Stomach smooth muscle (tissue), 2 donors: Measurements from ENCODE around the gene KCNA5.

Experiments
- H3K27ac ChIP-seq: one replicate; pipeline ENCODE4 v1.7.0; 2013; ENCODE audit warnings: mild to moderate bottlenecking, low read length, inconsistent platforms
- H3K27me3 ChIP-seq, 2 donors: one replicate each; pipeline ENCODE4 v1.7.0; 2013; ENCODE audit warnings: low read length in 2 of 2; ENCODE audit not compliant: insufficient read depth in 2 of 2, control insufficient read depth in 1 of 2
- H3K36me3 ChIP-seq, 2 donors: one replicate each; pipeline ENCODE4 v1.7.0; 2013; ENCODE audit warnings: low read length in 2 of 2; ENCODE audit not compliant: control insufficient read depth in 2 of 2, insufficient read depth in 2 of 2
- H3K4me1 ChIP-seq: one replicate; pipeline ENCODE4 v1.7.0; 2013; ENCODE audit warnings: low read length; ENCODE audit not compliant: control insufficient read depth, insufficient read depth
- H3K4me3 ChIP-seq, 2 donors: one replicate each; pipeline ENCODE4 v1.7.0; 2013; ENCODE audit warnings: low read length in 2 of 2
- H3K9ac ChIP-seq, 2 donors: one replicate each; pipeline ENCODE4 v1.7.0; 2013; ENCODE audit warnings: low read length in 2 of 2, mild to moderate bottlenecking in 1 of 2
- H3K9me3 ChIP-seq, 2 donors: one replicate each; pipeline ENCODE4 v1.7.0; 2013; ENCODE audit warnings: low read length in 2 of 2; ENCODE audit not compliant: control insufficient read depth in 2 of 2
- donor health status: healthy.
- donor health status: Pancreatic carcinoma.

Gene KCNA5

DNA sequence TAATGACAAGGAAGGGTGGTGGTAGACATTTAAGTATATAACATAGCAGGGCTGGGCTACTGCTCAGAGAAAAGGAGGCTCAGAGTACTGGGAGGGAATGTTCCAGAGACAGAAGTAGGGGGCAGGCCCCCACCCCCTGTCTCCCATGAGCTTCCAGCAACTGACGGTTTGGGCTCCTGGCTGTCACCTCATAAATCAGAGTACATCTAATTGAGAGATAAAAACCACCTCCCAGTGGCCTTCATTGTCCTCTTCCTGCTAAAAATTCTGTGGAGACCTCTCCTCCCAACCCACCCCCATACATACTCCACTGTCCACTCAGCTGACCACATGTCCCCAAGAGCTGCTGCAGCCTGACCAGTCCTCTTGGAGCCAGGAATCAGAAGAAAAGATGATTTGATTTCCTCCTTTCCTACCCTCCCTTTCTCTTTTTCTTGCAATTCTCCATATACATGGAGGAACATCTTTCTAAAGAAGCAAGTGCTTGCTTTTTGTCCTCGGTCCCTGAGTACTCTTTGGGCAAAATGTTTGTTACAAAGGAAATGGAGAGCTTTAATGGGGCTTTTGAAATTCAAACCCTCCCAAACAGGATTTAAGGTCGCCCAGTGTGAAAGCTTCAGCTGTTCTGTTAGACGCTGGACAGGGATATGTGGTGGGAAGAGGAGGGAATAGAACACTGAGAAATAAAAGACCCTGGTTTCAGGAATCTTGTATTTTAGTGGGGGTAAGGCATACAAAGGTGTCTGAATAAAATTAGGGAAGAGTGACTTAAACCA lies 16.4 kb upstream of the KCNA5 start:
- Histone ChIP-seq H3K27me3 (no peaks in the 10 kb centered on the region), H3K4me1 (no peaks in the 10 kb centered on the region), H3K4me3 (no peak overlapping the region), H3K36me3 (peaks cover 3 to 4% of the 10 kb centered on the region in 2 donors), H3K9me3 (no peaks in the 10 kb centered on the region), H3K9ac (no peak overlapping the region), H3K27ac (no peak overlapping the region)

DNA sequence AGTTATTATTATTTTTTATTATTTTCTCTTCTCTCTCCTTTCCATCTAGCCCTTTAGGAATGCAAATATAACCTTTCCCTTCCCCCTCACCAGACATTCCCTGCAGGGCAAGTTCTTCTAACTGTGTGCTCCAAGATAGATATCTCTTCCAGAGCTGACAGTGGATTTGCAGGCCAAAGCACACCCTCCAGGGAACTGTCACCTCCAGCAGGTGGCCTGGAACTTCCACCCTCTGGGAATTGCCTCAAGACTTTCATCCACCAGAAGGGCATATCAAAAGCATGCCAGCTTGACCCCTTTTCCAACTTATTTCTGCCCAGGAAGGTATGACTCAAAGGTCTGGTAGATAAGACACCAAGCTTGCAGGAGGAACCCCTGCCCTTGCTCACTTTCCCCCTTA lies 13.6 kb upstream of the KCNA5 start:
- H3K27me3 ChIP-seq = no peaks in the 10 kb centered on the region
- no peaks in the 10 kb centered on the region for H3K9me3 ChIP-seq
- H3K9ac ChIP-seq = no peak overlapping the region
- H3K36me3 ChIP-seq = peaks cover 0 to 1% of the 10 kb centered on the region in 2 donors
- H3K4me3 ChIP-seq = no peak overlapping the region
- H3K27ac ChIP-seq = no peak overlapping the region
- H3K4me1 ChIP-seq = no peaks in the 10 kb centered on the region

DNA sequence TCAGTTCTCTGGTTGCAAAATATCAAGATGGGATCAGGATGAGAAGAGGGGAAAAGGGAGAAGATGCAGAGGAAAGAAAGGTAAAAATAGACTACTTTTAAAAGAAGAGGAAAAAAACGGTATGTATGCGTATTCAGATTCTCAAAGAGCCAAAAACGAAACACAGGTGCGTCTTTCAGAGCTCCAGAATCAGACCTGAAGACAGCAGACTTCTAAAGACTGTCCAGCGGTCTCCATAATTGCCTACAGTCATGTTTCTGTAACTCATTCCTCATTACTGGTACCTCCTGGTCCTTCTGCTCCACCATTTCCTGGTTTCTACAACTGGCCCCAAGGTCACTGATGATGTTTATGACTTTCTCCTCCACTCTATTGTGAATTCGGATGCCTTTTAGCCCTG lies 12.4 kb upstream of the KCNA5 start:
- H3K36me3 ChIP-seq = no peaks in the 10 kb centered on the region
- H3K9me3 ChIP-seq = no peaks in the 10 kb centered on the region
- no peaks in the 10 kb centered on the region for H3K27me3 ChIP-seq
- H3K9ac ChIP-seq = no peak overlapping the region
- H3K4me3 ChIP-seq = no peak overlapping the region
- no peaks in the 10 kb centered on the region for H3K4me1 ChIP-seq
- no peak overlapping the region for H3K27ac ChIP-seq

DNA sequence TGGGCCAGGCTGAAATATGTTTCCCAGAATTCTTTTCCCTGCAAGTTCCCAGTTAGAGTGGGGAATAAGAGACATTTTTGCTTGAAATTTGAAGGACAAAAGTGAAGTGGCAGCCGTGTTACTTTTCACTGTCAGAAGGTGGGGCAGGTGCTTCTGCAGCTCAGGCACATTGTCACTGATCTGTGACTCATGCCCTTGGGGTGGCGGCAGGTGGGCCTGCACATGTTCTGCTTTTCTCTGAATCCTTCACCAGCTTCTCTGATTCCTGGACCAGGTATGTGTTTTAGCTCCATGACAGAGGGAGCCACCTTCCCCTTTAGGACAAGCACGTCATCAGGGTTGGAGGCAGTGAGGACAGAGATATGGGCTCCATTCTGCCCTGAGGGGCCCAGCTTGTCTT lies 11.7 kb upstream of the KCNA5 start:
- no peak overlapping the region for H3K27ac ChIP-seq
- no peaks in the 10 kb centered on the region for H3K36me3 ChIP-seq
- H3K4me1 ChIP-seq = no peaks in the 10 kb centered on the region
- no peak overlapping the region for H3K4me3 ChIP-seq
- H3K9me3 ChIP-seq = no peaks in the 10 kb centered on the region
- H3K27me3 ChIP-seq = no peaks in the 10 kb centered on the region
- H3K9ac ChIP-seq = no peak overlapping the region

DNA sequence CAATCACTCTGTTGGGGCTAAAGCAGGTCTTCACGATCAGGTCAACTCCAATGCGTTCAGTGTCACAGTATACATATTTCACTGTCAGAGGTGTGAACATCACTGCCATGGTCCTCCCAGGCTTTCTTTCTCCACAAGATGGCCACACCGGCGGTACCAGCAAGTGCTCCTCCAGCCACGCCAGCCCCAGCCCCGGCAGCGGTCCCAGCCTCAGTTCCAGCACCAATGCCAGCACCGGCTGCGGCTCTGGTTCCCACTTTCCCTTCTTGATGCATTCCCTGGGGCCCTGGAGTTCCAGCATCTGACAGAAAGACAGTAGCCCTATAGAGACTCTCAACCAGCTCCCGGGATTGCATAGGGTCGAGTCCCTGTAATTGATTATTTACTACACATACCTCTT lies 10.9 kb upstream of the KCNA5 start:
- no peak overlapping the region for H3K4me3 ChIP-seq
- H3K9ac ChIP-seq = no peak overlapping the region
- H3K27ac ChIP-seq = no peak overlapping the region
- no peaks in the 10 kb centered on the region for H3K9me3 ChIP-seq
- no peaks in the 10 kb centered on the region for H3K27me3 ChIP-seq
- H3K4me1 ChIP-seq = no peaks in the 10 kb centered on the region
- H3K36me3 ChIP-seq = no peaks in the 10 kb centered on the region

DNA sequence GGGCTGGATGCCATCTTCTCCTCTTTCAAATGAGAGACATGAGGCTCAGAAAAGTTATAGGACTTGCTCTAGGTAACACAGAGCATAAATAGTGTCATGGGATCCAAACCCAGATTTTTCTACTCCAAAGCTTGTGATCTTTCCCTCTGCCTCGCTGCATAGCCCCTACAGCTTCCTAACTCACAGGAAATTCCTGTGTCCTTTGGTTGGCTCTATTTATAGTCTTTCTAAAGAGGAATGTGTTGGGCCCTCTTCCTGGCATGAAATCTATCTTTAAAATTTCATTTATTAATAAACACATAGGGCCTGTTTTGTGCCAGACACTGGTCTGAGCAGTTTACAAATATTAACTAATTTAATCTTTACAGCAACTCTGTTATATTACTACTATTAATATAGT lies 9.8 kb upstream of the KCNA5 start:
- Histone ChIP-seq H3K9me3 (no peaks in the 10 kb centered on the region), H3K27me3 (no peaks in the 10 kb centered on the region), H3K9ac (no peak overlapping the region), H3K4me3 (no peak overlapping the region), H3K4me1 (no peaks in the 10 kb centered on the region), H3K27ac (no peak overlapping the region), H3K36me3 (no peaks in the 10 kb centered on the region)

DNA sequence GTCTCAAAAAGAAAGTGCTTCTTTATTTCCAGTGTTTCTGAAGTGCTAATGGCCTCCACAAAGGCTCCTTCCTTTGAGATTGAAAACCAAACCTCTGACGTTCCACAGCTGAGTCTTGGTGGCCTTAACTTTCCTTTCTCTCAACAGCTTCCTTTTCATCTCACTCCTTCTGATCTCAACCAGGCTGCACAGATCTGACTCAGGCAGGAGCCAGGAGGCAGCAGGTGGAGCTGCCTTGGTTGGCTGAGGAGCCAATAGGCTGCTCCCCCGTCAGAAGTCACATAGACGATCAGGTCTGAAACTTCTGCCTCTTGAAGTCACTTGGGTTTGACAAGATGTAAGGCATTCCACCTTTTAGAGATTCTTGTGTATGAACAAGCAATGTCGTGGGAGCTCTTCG lies 9.1 kb upstream of the KCNA5 start:
- Histone ChIP-seq H3K4me1 (no peaks in the 10 kb centered on the region), H3K9ac (no peak overlapping the region), H3K27me3 (no peaks in the 10 kb centered on the region), H3K27ac (no peak overlapping the region), H3K36me3 (no peaks in the 10 kb centered on the region), H3K9me3 (no peaks in the 10 kb centered on the region), H3K4me3 (no peak overlapping the region)

DNA sequence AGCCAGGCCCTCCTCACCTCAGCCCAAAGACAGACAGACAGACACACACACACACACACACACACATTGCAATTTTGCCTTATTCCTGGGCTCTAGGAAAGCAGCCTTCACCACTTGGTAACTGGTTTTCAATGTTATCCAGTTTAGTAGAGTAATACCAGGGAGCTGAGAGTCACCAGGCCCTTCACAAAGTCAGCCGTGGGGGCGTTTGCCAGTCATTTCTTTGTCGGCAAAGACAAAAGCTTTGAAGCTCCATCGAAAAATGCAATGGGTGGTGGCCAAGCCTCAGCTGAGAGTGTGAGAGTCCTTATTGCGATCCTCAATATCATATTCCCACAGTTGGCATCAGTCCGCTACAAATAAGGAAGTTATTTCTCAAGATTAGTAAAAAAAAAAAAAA lies 8.1 kb upstream of the KCNA5 start:
- Histone ChIP-seq H3K27me3 (no peaks in the 10 kb centered on the region), H3K36me3 (no peaks in the 10 kb centered on the region), H3K4me1 (no peaks in the 10 kb centered on the region), H3K4me3 (no peak overlapping the region), H3K9ac (no peak overlapping the region), H3K9me3 (no peaks in the 10 kb centered on the region), H3K27ac (no peak overlapping the region)

DNA sequence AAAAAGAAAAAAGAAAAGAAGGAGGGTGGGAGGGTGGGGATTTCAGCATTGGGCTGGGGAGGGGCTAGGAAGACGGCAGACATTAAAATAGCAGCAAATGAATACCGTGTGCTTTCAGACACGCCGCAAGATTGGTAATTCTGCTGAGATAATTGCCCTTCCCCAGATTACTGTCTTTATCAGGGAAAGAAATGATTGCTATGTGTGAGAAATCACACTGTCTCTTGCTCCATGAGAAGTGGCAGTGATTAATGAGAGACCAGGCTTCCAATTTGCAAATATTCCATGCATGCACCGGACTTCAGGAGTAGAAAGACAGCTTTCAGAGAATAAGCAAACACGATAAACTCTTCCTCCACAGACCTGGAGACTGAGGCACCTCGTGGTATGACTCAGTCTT lies 7.6 kb upstream of the KCNA5 start:
- no peaks in the 10 kb centered on the region for H3K36me3 ChIP-seq
- H3K27ac ChIP-seq = no peak overlapping the region
- no peaks in the 10 kb centered on the region for H3K9me3 ChIP-seq
- H3K27me3 ChIP-seq = no peaks in the 10 kb centered on the region
- no peak overlapping the region for H3K4me3 ChIP-seq
- H3K9ac ChIP-seq = no peak overlapping the region
- no peaks in the 10 kb centered on the region for H3K4me1 ChIP-seq

DNA sequence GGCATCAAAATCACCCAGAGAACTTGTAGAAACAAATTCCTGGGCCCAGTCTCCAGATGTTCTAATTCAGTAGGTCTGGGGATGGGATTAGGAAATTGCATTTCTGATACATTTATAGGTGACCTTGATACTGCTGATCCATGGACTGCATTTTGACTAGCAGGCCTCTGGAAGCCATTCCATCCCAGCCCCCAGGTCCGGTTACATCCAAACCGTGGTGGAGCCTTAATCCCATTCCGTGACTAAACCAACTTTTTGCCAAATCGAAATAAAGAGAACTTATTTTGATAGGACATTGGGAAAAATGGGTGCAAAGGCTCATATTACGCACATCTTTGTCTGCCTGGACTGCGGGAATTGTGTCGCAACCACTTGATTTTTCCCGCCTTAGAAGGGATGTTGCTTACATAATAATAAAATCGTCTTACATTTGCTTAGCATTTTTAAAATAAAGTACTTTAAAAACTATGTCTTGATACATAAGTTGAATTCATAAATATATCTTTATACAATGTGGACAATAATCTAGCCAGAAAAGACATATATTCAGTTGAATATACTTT lies 5.8 kb upstream of the KCNA5 start:
- H3K9me3 ChIP-seq = no peaks in the 10 kb centered on the region
- peaks cover 0 to 3% of the 10 kb centered on the region in 2 donors for H3K27me3 ChIP-seq
- H3K27ac ChIP-seq = no peak overlapping the region

DNA sequence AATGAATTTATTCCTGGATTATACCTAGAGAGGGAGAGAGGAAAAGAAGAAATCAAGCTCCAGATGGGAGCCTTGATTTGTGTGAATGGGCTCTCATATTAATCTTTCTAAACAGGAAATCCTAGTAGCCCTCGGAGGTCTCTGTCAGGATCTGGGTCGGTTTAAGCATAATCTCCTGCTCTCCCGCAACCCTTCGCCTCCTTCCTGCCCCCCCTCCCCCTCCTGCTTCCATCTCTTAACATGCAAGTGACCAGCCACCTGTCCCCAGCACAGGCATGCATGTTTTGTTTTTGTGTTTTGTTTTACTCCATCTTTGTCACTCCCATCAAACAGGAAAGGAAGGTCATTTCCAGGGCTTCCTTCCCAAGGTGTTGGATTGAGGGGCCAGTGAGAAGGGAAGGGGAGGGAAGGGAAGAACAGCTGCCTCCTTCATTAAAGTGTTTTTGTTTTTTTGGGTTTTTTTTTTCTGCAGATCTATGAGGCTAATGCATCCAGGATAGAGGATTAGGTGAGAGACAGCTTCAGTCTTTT lies 4.8 kb upstream of the KCNA5 start:
- Histone ChIP-seq H3K4me3 (no peak overlapping the region), H3K4me1 (peaks cover 5% of the 10 kb centered on the region), H3K27me3 (peaks cover 0 to 5% of the 10 kb centered on the region in 2 donors), H3K9ac (no peak overlapping the region), H3K36me3 (no peaks in the 10 kb centered on the region), H3K9me3 (no peaks in the 10 kb centered on the region), H3K27ac (no peak overlapping the region)

More for the DNA sequence above, 5.8 kb upstream of the KCNA5 start:
- no peaks in the 10 kb centered on the region for H3K4me1 ChIP-seq
- H3K9ac ChIP-seq = no peak overlapping the region
- no peak overlapping the region for H3K4me3 ChIP-seq
- H3K36me3 ChIP-seq = no peaks in the 10 kb centered on the region
